H9 (cell line): ENCODE data around the gene RALGDS. TPM values are rescaled to one million over a fixed set of nuclear protein-coding genes. Genes with fewer than 3 reads are reported as not detected.

ENCODE experiments used
- DNase-seq: peaks from one replicate; pipeline ENCODE4 v3.0.0-alpha.2; 2017
- H2AFZ ChIP-seq: one replicate; pipeline ENCODE4 v1.6.1; 2013; ENCODE audit warnings: mild to moderate bottlenecking, low read length, control low read depth, moderate library complexity
- H2AK5ac ChIP-seq: 2 replicates; pipeline ENCODE4 v1.6.1; 2013; ENCODE audit warnings: low read length, control low read depth, mixed read lengths; ENCODE audit not compliant: insufficient read length
- H2BK120ac ChIP-seq: one replicate; pipeline ENCODE4 v1.6.1; 2013; ENCODE audit warnings: low read depth, mild to moderate bottlenecking, low read length, control low read depth, inconsistent platforms; ENCODE audit not compliant: poor library complexity, severe bottlenecking
- H2BK12ac ChIP-seq: 2 replicates; pipeline ENCODE4 v1.6.1; 2013; ENCODE audit warnings: low read length, control low read depth, mixed read lengths, low read depth; ENCODE audit not compliant: insufficient read length
- H2BK15ac ChIP-seq: 2 replicates; pipeline ENCODE4 v1.6.1; 2013; ENCODE audit warnings: low read depth, low read length, control low read depth
- H2BK20ac ChIP-seq: one replicate; pipeline ENCODE4 v1.6.1; 2013; ENCODE audit warnings: low read depth, mild to moderate bottlenecking, low read length, control low read depth, inconsistent platforms; ENCODE audit not compliant: poor library complexity, severe bottlenecking
- H2BK5ac ChIP-seq: 2 replicates; pipeline ENCODE4 v1.6.1; 2013; ENCODE audit warnings: low read length, control low read depth, mixed read lengths; ENCODE audit not compliant: insufficient read length
- H3K14ac ChIP-seq: 2 replicates; pipeline ENCODE4 v1.6.1; 2013; ENCODE audit warnings: low read length, control low read depth; ENCODE audit not compliant: insufficient read depth
- H3K18ac ChIP-seq: 2 replicates; pipeline ENCODE4 v1.6.1; 2013; ENCODE audit warnings: low read depth, mild to moderate bottlenecking, mixed read lengths, low read length, control low read depth; ENCODE audit not compliant: insufficient read length
- H3K23ac ChIP-seq: 2 replicates; pipeline ENCODE4 v1.6.1; 2013; ENCODE audit warnings: low read length, control low read depth, mixed read lengths, low read depth; ENCODE audit not compliant: insufficient read length
- H3K23me2 ChIP-seq: 2 replicates; pipeline ENCODE4 v1.6.1; 2013; ENCODE audit warnings: low read depth, mild to moderate bottlenecking, mixed read lengths, low read length, control low read depth; ENCODE audit not compliant: insufficient read length, poor library complexity, severe bottlenecking
- H3K27ac ChIP-seq: 2 replicates; pipeline ENCODE4 v1.5.1; 2013; ENCODE audit warnings: low read length, control low read depth, mixed read lengths, low read depth; ENCODE audit not compliant: insufficient read length
- H3K27me3 ChIP-seq: 2 replicates; pipeline ENCODE4 v1.6.1; 2013; ENCODE audit warnings: low read length, control low read depth, inconsistent platforms; ENCODE audit not compliant: insufficient read depth
- H3K4ac ChIP-seq: 2 replicates; pipeline ENCODE4 v1.6.1; 2013; ENCODE audit warnings: low read depth, mild to moderate bottlenecking, control low read depth, inconsistent platforms, low read length, moderate library complexity
- H3K4me1 ChIP-seq: 2 replicates; pipeline ENCODE4 v1.6.1; 2013; ENCODE audit warnings: low read length, control low read depth, inconsistent platforms; ENCODE audit not compliant: insufficient read depth
- H3K4me2 ChIP-seq: 2 replicates; pipeline ENCODE4 v1.6.1; 2013; ENCODE audit warnings: low read length, control low read depth, mixed read lengths; ENCODE audit not compliant: insufficient read length, insufficient read depth
- H3K56ac ChIP-seq: 2 replicates; pipeline ENCODE4 v1.6.1; 2013; ENCODE audit warnings: low read depth, mild to moderate bottlenecking, mixed read lengths, low read length, control low read depth; ENCODE audit not compliant: insufficient read length
- H3K79me1 ChIP-seq: 2 replicates; pipeline ENCODE4 v1.6.1; 2013; ENCODE audit warnings: low read depth, mild to moderate bottlenecking, moderate library complexity, low read length, control low read depth, inconsistent platforms; ENCODE audit not compliant: insufficient read depth, poor library complexity, severe bottlenecking
- H3K79me2 ChIP-seq: 2 replicates; pipeline ENCODE4 v1.6.1; 2013; ENCODE audit warnings: low read length, control low read depth, inconsistent platforms; ENCODE audit not compliant: insufficient read depth
- H3K9ac ChIP-seq: 2 replicates; pipeline ENCODE4 v1.6.1; 2013; ENCODE audit warnings: low read length, control low read depth, mixed read lengths; ENCODE audit not compliant: insufficient read length; ENCODE audit errors: extremely low read depth
- H3K9me3 ChIP-seq: one replicate; pipeline ENCODE4 v1.6.1; 2013; ENCODE audit warnings: low read depth, low read length, inconsistent platforms; ENCODE audit not compliant: control insufficient read depth
- H3T11ph ChIP-seq: one replicate; pipeline ENCODE4 v1.6.1; 2013; ENCODE audit warnings: mild to moderate bottlenecking, low read length, control low read depth, inconsistent platforms
- H4K20me1 ChIP-seq: one replicate; pipeline ENCODE4 v1.6.1; 2013; ENCODE audit not compliant: control insufficient read depth, insufficient read length, insufficient read depth
- H4K5ac ChIP-seq: 2 replicates; pipeline ENCODE4 v1.6.1; 2013; ENCODE audit warnings: low read depth, mild to moderate bottlenecking, mixed read lengths, low read length, control low read depth; ENCODE audit not compliant: insufficient read length
- H4K8ac ChIP-seq: replicated peaks from 2 replicates; pipeline ENCODE4 v1.6.1; 2013; ENCODE audit warnings: low read length, control low read depth, mixed read lengths, low read depth; ENCODE audit not compliant: insufficient read length
- H4K91ac ChIP-seq: 2 replicates; pipeline ENCODE4 v1.6.1; 2013; ENCODE audit warnings: low read depth, mild to moderate bottlenecking, moderate library complexity, mixed read lengths, low read length, control low read depth; ENCODE audit not compliant: insufficient read length
- H3K27ac Mint-ChIP-seq, 3 experiments: 2 replicates in 2 of 3; 3 replicates in 1 of 3; pipeline ENCODE4 v1.8.0; 2020 to 2021; ENCODE audit warnings: mixed read lengths in 3 of 3, mild to moderate bottlenecking in 1 of 3, moderate library complexity in 1 of 3
- H3K27me3 Mint-ChIP-seq: 2 replicates; pipeline ENCODE4 v1.8.0; 2021; ENCODE audit warnings: low read depth, mild to moderate bottlenecking, moderate library complexity, mixed read lengths
- H3K36me3 Mint-ChIP-seq, 3 experiments: 2 replicates in 2 of 3; 3 replicates in 1 of 3; pipeline ENCODE4 v1.8.0; 2020 to 2021; ENCODE audit warnings: low read depth in 3 of 3, mixed read lengths in 3 of 3; ENCODE audit not compliant: insufficient read depth in 1 of 3
- H3K4me1 Mint-ChIP-seq, 2 experiments: 2 replicates each; pipeline ENCODE4 v1.8.0; 2020; ENCODE audit warnings: mixed read lengths in 2 of 2
- H3K4me3 Mint-ChIP-seq, 2 experiments: 2 replicates in 1 of 2; 3 replicates in 1 of 2; pipeline ENCODE4 v1.8.0; 2020 to 2021; ENCODE audit warnings: mild to moderate bottlenecking in 2 of 2, mixed read lengths in 2 of 2, moderate library complexity in 1 of 2
- H3K9me3 Mint-ChIP-seq, 2 experiments: 2 replicates in 1 of 2; 3 replicates in 1 of 2; pipeline ENCODE4 v1.8.0; 2020; ENCODE audit warnings: mild to moderate bottlenecking in 2 of 2, mixed read lengths in 2 of 2, moderate library complexity in 1 of 2
- CTCF ChIP-seq: fragments of 200-600 bp; sonication (generic); conservative IDR thresholded peaks from 3 replicates; pipeline ENCODE4 v1.8.0; 2021; ENCODE audit warnings: antibody characterized with exemption, mild to moderate bottlenecking
- WGBS: extraction: QIAGEN DNeasy Blood & Tissue Kit; methylation state at CpG from one replicate; pipeline ENCODE4 v1.1.7; 2013; ENCODE audit warnings: missing lambda C conversion rate, low lambda C conversion rate, mixed read lengths; ENCODE audit not compliant: insufficient read length; ENCODE audit errors: extremely low coverage; 5-methylcytosine and 5-hydroxymethylcytosine counted together
- total RNA-seq: library from RNA; stranded (reverse); gene quantifications from 2 replicates; pipeline ENCODE4 v1.2.1, GENCODE V29; 2021

RALGDS gene
- total RNA-seq, 1 experiment from 2014 or later, result 21.3 TPM

- Histone ChIP-seq H4K5ac (no peak overlapping the region), H2BK120ac (no peak overlapping the region), H4K91ac (no peak overlapping the region), H3K4me2 (no peak overlapping the region), H3K9me3 (no peaks in the 10 kb centered on the region), H2BK5ac (no peak overlapping the region), H3K79me2 (no peaks in the 10 kb centered on the region), H4K20me1 (no peaks in the 10 kb centered on the region), H2BK15ac (no peak overlapping the region), H3T11ph (no peak overlapping the region), H3K56ac (no peak overlapping the region), H3K27ac (no peak overlapping the region), H3K23ac (no peak overlapping the region), H3K4me1 (no peaks in the 10 kb centered on the region), H3K23me2 (no peaks in the 10 kb centered on the region), H3K79me1 (no peaks in the 10 kb centered on the region), H4K8ac (no peak overlapping the region), H2BK12ac (no peak overlapping the region), H2BK20ac (no peak overlapping the region), H2AK5ac (no peak overlapping the region), H3K27me3 (no peaks in the 10 kb centered on the region), H3K4ac (no peak overlapping the region), H3K14ac (no peak overlapping the region), H3K18ac (no peak overlapping the region), H3K9ac (no peak overlapping the region), H2AFZ (no peak overlapping the region)
- DNase-seq, result no peak
- no peaks in the 10 kb centered on the region for H3K9me3 Mint-ChIP-seq
- no peak for TF ChIP-seq CTCF
- no peaks in the 10 kb centered on the region for H3K4me1 Mint-ChIP-seq
- no peaks in the 10 kb centered on the region for H3K27me3 Mint-ChIP-seq
- no peak overlapping the region for H3K4me3 Mint-ChIP-seq
- H3K27ac Mint-ChIP-seq, result no peak overlapping the region
- no CpG with 5 or more reads among the region's 9 CpGs for WGBS
- H3K36me3 Mint-ChIP-seq, result peaks cover 25 to 74% (median 68%) of the 10 kb centered on the region in 3 experiments; a peak in 6 of 7 replicates
Measured at GRCh38 chr9:133051966-133052539, 69.0 kb downstream of the RALGDS start.
